Brain pericyte (primary cell): Measurements from ENCODE around the gene NALF2.

ENCODE experiments used
- DNase-seq: peaks from one replicate; pipeline ENCODE4 v3.0.0-alpha.2; 2012; ENCODE audit warnings: low read depth, low spot score

The NALF2 gene

DNA sequence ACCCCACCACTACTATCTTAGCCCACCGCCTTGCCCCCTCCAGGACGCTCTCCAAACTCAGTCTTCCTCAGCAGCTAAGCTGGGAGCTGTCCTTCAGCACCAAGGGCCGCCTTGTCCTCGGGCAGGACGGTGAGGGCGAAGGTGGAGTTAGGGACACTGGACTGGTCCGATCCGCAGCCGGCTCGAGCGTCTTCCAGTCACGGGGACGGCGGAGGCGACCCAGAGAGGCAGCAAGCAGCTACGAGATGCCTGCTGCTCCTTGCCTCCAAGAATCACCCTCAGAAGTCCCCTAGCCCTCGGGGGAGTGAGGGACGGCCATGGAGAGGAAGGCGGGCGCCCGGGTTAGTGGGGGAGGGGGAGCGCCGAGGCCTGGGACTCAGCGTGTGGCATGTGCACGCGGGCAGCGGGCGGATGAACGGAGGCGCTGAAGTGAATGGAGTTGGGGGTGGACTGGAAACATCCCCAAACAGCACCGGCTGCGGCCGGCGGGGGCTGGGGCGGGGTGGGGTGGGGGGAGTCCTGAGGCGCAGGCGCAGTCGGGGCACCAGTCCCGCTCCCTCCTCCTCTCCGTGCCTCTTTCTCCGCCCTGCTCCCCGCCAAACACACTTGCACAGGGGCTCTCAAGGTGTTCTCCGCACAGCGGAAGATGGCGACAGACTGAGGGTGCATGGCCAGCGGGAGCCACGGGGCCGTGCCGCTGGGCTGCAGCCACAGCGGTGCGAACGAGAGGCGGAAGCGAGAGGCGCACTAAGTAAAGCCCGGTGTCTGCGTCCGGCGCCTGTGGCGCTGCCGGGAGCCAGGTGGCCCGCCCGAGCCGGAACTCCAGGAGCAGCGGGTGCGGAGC lies at the start of gene NALF2:
TSS of gene NALF2 (plus strand) at position 545 of the 844 bp plus-strand sequence. CDS start 957 bp downstream, outside the sequence.
- DNase-seq = no peak

DNA sequence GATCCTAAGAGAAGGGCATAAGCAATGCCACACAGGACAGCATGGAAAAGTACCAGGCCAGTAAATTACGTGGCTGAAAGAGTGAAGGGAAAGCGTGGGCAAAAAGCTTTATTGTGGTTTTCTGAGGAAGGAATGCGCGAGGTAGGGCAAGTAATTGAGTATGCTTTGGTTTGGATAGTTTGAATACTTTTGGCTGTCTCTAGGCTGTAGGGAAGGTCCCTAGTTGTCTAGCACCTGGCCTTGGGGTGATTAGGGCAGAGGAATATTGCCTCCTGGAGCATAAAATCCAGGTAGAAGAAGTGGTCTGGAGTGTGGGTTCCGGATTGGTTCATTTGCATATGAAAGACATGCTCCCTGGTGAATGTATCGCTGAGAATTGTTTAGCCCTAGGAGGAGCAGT lies 46.4 kb upstream of the NALF2 start:
- no peak for DNase-seq

DNA sequence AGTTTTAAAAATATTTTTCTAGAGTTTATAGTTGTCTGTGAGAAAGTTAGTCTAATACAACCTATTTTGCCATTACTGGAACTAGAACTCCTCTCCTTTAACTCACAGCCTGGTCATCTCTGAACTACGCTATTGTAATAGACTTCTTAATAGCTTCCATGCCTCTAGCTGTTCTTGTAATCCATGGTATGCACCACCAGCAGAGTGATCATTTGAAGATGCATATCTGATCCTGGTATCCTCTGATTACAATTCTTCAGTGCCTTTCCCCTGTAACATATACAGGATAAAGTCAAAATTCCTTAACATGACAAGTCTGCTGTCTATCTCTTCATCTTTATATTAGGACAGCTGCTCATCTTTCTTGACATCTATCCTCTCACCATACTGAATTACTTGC lies 37.6 kb upstream of the NALF2 start:
- DNase-seq = no peak

DNA sequence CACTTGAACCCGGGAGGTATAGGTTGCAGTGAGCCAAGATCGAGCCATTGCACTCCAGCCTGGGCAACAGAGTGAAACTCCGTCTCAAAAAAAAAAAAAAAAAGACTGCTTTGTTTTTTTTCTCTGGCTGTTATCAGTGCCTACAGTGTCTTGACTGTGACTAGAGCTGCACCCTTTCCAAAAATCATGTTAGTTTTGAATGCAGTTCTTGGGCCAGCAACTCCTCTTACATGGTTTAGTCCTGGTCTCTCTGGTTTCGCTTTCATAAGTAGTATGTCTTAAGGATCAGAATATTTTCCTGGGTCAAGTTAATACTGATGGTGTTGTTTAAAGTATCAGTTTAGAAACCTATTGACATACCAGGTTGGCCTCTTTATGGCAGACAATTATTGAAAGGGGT lies 34.2 kb upstream of the NALF2 start:
- DNase-seq = no peak

DNA sequence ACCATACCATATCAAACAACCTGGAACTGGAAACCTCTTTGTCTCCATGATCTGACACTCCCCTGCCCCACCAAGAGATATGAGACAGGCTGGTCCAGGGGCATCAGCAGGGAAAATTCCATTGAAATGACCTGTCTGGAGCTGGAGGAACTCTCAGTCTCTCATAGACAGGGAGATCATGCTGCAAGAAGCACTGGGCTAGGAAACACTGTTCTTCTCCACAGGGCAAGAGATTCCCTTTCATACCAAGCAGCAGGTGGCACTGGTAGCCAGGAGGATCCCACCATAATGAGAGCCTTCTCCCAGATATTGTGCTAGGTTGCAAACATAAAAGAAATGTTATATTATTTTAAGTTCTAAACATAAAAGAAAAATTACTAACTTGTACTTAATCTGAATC lies 14.5 kb upstream of the NALF2 start:
- no peak for DNase-seq

DNA sequence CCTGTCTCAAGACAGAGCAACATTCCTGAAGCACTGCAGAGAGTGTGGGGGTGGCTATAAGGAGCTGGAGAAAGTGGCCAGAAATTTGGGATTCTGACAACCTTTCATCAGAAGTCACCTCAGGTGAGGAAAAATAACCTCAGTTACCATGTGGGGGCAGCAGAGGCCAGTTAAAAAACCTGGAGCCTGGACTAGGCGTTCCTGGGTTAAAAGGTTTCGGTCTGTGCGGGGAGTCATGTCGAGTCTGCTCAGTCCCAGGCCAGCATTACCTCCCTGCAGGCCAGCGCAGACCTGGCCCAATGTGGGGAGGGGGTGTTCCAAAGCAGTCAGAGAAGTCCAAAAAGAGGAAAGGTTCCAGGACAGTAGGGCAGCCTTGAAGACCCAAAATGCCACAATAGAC lies 10.9 kb upstream of the NALF2 start:
- DNase-seq = no peak

DNA sequence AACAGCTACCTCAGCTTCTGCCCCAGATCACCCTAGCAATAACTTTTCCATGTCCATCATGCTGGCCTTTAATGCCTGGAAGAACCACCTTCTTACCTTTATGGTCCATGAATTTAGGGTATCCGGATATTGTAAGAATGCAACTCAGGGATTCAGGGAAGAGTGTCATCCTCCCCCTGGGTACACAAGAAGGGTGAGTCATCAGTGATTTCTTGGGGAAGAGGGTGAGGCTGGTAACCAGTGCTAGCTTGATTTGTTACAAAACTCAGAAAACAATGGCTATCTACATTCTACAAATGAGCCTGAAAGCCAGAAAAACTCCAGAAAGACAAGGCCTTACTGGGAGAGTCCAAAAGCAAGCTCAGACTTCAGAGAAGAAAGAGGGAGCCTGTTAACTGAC lies 10.4 kb upstream of the NALF2 start:
- no peak for DNase-seq

DNA sequence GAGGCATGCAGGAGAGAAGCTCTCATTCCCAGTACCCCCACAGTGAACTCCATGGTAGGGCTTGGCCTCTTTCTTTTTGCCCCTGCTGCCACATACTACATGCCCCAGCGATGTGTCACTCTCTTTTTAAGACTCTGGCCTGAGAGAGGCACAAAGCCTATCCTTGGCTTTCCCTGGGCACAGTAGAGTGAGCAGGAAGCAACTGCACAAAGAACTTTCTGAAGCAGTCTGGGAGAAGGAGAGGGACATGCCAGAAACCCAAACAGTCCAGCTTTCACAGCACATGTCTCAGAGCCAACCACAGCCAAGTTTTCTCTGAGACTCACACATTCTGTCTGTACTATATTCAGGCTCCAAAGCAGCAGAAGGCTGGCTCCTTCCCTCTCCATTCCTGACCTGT lies 7.9 kb upstream of the NALF2 start:
- no peak for DNase-seq

DNA sequence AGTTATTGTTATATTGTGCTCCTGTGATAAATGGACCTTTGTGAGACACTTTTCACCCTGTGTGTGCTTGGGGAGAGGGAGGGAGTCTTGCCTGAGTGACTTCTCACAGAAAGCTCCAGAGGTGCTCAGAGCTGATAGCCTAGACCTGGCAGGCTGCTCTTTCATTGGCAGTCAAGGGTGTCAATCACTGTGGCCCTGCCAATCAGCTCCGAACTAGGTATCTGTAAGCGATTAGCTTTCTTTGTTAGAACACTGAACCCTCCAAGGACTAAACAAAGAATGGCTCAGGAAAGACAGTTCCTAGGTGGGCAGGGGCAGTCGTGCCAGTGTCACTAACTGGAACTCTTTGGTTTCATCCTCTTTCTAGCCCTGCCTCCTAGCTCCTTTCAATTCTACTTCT lies 2.7 kb upstream of the NALF2 start:
- no peak for DNase-seq

DNA sequence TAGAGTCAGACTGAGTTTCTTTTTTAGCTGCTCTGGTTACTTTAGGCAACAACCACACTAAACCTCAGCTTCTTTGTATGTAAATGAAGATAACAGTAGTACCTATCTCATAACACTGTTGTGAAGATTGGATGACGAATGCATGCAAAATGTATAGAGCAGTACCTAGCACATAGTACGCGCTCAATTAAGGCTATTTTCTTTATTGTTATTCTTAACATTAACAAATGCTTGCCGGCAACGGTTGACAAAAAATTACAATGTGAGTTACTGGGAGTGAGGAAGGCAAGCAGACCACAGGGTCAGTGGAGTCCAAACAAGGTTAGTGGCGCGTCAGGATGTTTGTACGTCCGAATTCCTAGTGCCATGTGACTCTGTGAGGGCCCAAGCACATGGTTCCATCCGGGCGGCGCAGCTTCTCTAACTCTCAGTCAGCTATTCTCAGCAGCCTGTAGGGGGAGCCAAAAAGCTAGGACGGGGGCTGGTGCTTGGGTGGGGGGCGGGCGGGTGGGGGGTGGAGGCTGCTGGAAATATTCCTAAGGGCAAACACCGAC lies 821 bp upstream of the NALF2 start:
- DNase-seq = no peak

DNA sequence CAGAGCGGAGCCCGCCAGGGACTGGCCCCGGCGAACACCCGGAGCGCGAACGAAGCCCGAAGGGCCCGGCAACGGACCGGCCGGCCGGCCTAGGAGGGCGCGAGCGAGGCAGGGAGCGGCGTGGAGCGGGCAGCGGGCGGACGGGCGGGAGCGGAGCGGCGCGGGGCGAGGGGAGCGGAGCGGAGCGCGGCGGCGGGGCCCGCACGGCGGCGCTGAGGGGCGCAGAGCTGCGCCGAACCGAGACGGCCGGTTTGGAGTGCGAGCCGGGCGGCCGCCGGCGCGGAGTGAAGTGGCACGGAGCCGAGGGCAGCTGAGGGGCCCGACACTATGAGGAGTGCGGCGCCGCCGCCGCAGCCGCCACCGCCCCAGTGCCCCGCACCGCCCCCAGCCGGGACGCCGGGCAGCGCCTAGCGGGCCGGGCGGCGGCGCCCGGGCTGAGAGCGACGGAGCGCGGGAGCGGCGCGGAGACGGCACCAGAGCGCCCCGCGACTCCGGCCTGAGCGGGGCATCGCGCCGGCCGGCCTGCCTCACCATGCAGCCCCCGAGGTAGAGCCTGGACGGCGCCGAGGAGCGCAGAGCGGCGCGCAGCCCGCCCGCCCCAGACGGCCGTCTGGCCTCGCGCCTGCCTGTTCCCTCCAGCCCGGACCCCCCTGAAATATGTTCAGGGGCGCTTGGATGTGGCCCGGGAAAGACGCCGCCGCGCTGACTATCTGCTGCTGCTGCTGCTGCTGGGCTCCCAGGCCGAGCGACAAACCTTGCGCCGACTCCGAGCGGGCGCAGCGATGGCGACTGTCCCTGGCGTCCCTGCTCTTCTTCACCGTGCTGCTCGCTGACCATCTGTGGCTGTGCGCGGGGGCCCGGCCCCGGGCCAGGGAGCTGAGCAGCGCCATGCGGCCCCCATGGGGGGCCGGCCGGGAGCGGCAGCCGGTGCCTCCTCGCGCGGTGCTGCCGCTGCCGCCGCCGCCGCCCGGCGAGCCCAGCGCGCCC lies 793 bp downstream of the NALF2 start:
- no peak for DNase-seq

DNA sequence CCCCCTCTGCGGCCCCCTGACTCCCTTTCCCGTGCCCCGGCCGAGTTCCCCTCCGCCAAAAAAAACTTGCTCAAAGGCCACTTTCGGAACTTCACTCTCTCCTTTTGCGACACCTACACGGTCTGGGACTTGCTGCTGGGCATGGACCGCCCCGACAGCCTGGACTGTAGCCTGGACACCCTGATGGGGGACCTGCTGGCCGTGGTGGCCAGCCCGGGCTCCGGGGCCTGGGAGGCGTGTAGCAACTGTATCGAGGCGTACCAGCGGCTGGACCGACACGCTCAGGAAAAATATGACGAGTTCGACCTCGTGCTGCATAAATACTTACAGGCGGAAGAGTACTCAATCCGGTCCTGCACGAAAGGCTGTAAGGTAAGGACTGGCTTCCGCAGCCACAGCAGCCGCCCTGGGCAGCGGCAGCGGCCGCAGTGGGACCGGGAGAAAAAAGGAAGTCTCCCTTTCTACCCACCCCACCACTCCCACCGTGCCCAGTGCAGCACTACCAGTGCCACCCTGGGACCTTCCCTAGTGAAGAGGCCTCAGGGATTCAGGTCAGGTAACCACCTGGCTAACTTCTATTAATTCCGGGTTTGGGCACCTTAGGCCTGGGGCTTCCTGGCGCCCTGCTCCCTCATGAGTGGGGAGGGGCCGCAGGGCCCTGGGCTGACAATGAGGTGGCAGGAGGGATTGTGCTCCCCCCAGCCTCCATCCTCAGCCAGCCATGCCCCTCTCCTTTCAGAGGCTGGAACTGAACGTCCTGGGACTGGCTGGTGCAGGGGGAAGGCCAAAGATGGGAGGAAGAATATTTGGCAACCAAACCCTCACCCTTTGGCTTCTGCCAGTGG lies 1.9 kb downstream of the NALF2 start:
- DNase-seq = no peak

DNA sequence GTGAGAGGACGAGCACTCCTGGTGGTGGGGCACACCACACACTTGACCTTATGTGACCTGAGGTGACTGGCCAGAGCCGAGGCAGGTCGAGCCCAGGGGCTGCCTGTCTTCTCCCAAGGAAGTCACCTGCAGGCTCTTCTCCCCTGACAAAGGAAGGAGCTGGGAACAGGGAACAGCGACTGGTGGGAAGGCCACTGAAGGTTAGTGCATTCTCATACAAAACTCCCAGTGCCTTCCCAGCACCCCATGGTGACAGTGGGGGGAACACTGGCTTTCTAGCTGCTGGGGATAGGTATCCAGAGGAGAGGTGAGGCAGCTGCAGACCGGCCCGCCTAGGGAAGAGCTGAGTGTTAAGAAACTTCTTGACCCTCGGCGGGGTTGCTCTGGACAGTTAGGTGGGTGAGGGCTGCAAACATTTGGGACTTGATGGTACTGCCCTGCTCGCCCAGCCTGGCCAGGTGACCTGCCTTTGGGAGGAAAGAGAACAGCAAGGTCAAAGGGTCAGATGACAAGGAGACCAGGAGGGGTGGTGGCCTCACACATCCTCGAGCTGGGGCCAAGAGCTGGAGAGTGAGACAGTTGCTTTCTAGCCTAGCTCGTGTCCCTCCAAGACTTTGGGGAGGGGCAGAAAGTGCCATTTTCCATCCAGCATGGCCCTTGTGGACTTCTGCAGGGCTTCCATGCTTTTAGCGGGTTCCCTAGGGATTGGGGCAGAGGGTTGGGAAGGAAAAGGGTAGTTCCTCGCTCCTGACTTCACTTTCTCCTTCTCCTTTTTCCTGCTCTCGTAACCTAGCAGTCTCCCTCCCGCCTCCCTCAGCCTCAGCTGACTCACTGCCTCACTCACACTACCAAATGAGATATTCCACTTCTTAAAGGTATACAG lies 2.7 kb downstream of the NALF2 start:
- DNase-seq = no peak

DNA sequence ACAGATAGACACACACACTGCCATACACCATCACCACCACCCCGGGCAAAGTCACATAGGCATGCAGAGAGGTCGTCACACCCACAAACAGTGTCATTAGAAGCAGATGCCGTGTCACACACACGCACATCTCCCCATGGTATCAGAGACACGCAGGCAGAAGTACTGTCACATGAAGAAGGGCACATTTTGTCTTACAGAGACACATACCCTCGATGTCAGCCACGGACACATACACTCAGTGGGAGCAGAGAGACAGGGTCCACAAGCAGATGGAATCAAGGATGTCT lies 3.3 kb downstream of the NALF2 start:
- DNase-seq = no peak

DNA sequence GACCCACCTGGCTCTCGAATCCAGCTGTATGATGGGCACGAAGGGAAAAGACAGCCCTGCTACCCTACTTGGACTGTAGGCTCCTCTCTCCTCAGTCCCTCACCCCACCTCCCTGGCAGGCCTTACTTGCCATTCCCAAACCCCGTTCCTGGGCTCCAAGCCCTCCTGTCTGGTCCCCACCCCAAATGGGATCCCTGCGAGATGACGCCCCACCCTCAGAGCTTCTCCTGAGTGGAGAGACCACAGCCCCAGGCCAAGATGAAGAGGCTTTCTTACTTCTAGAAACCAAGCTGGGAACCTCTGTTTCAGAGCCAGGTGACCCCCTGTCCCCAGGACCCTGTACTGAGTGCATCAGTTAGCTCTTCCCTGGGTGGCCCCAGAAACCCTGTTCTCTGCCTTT lies 4.5 kb downstream of the NALF2 start:
- DNase-seq = no peak

DNA sequence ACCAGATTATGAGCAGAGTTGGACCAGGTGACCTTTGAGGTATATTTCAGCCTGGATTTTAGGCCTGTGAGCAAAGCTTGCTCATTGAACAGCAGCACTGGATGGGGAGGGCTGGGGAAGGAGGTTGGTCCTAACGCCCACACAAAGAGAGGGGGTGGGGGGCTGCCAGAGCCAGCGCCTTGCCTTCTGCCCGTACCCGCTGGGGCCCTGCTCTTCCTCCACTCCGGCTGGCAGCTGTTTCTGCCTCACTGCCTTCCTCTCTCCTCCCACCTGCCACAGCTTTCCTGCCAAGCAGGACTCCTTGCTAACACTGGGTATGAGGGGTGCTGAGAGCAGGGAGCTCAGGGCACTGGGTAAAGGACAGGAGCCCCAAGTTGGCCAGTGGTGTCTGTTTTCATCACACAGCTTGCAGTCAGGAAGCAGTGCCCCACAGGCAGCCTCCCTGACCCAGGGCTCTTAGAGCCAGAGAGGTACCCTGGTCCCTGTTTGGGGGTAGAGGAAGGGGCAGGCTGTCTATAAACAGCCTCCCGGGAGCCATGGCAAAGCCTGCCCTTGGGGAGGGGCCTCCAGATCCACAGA lies 6.1 kb downstream of the NALF2 start:
- DNase-seq = no peak

DNA sequence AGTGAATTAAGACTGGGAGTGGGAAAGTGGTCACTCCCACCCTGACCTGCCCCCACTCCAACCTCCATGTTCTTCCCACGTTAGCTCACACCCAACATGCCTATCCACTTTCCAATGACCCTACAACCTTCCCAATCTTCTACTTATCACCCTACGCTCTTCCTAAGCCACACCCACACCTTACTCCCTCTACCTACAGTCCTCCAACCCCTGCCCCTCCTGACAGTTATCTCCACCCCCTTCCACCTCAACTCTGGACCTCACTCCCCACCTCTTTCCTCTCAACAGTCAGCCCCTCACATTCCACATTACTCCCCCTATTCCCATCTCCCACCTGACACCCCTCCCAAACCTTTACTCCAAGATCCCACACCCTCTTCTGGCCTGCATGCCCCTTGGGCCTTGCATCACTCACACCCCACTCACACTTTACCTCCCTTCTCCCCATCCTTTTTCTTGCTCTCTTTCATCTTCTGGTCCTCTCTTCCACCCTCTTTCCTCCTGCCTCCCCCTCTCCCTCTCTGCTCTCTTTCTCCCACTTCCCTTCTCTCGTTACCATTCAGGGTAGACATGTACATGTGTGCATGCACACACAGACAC lies 6.9 kb downstream of the NALF2 start:
- no peak for DNase-seq

DNA sequence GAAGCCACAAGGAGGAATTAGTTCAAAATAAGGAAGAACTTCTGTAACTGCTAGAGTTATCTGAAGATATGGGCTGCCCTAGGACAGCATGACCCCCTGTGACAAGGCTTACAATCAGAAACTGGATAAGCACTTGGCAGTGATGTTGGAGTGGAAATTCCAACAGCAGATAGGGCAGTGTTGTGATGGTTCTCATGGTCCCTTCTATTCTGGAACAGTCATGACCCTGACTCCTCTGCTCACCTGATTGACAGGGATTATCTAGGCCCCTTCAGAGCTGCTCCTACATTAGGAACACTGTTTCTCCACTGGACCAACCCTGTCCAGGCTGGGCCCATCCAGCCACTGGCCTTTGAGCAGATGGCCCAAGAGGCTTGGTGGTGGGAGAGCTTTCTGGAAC lies 17.9 kb downstream of the NALF2 start:
- no peak for DNase-seq

DNA sequence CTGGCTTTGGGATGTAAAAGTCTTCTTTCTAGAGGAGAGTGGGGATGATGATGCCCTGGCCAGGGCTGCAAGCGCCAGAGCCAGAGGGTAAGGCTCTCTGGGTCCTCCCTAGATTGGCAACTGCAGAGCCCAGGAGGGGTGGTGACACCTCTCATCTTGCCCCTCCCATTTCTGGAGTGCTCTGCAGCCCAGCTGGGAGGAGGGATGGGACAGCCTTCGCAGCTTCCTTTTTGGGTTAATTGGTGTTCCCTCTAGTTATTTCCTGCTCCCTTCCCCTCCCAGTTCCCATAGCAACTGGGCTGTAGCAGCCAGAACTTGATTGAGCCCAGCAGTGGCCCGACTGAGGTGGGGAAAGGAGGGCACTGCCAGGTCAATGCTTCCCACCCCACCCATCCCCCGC lies 19.2 kb downstream of the NALF2 start:
- no peak for DNase-seq
